Renal cortical epithelial cell (primary cell): ENCODE data around the gene CYP4A22. TPM values are rescaled to one million over a fixed set of nuclear protein-coding genes. Genes with fewer than 3 reads are reported as not detected.
"Not testable (repeated sequence)": the region's sequence is repeated elsewhere in the genome, so short reads cannot be mapped to it uniquely, and the experiment has no call there.

Source experiments
- DNase-seq: peaks from one replicate; pipeline ENCODE4 v3.0.0-alpha.2; 2011; ENCODE audit warnings: low read depth
- total RNA-seq: library from RNA; depleted of rRNA; stranded (reverse); fragments of >200 nt; gene quantifications from 2 replicates; pipeline ENCODE4 v1.2.3, GENCODE V29; 2014

CYP4A22 gene
- total RNA-seq, 1 donor from 2014 or later: not detected

GRCh38 chr1:47157957-47158356 is 20.7 kb downstream of the CYP4A22 start:
- not testable (repeated sequence) for DNase-seq

DNA sequence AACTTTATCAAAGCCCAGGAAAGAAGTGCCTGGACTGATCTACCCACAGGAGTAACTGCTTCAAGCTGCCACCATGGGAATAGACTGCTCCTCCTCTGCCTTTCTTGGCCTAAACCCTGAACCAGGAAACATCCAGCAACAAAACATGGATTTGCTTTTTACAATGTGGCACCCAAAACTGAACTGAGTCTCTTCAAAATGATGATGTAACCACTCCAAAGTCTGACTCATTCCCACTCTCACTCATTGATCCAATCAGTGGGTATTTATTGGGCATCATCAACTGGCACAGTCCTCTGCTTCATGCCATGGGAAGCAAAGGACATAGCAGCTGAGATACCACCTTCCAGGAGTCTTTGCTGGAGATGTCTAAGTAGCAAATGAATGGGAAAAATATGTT is 23.5 kb downstream of the CYP4A22 start:
- DNase-seq: peak; percentile 38

- peak; percentile 63 for DNase-seq
Observed at GRCh38 chr1:47161298-47162040, 24.2 kb downstream of the CYP4A22 start.

DNA sequence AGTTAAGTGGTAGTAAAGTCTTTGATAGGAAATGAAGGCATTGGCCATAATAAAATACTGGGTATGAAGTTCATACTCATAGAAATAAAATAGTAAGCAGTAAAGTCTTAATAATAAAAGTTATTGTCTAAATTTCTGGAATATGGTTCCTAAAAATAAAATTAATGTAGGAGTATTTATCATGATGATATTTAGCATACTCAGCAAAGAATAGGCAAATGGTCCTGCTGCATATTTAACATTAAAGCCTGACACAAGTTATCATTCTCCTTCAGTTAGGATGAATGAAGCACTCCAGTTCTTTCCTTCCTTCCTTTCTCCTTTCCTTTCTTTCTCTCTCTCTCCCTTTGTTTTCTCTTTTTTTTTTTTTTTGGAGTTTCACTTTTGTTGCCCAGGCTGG is 27.3 kb downstream of the CYP4A22 start:
- no peak for DNase-seq

GRCh38 chr1:47172782-47173181 is 35.5 kb downstream of the CYP4A22 start:
- no peak for DNase-seq

GRCh38 chr1:47174656-47175020 is 37.4 kb downstream of the CYP4A22 start:
- DNase-seq: no peak

GRCh38 chr1:47175227-47175934 is 38.1 kb downstream of the CYP4A22 start:
- DNase-seq: peak; percentile 57

DNA sequence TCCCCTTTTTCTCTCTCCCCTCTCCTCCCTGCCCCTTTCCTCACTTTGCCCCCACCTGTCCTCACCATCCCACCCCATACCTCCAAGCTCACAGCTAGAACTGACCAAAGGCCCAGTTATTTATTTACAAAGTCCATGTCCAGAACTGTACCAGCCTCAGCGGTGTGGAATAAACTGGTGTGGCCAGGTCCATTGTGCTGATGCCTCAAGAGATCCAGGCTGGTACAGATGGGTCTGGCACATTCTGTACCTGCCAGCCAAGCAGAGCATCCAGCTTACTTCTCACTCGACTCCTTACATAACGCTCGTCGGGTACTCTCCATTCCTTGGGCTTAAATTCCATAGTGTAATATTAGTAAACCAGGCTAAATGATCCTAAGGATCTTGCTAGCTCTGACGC is 40.8 kb downstream of the CYP4A22 start:
- DNase-seq: no peak

- no peak for DNase-seq
Observed at GRCh38 chr1:47178654-47179016, 41.4 kb downstream of the CYP4A22 start.

DNA sequence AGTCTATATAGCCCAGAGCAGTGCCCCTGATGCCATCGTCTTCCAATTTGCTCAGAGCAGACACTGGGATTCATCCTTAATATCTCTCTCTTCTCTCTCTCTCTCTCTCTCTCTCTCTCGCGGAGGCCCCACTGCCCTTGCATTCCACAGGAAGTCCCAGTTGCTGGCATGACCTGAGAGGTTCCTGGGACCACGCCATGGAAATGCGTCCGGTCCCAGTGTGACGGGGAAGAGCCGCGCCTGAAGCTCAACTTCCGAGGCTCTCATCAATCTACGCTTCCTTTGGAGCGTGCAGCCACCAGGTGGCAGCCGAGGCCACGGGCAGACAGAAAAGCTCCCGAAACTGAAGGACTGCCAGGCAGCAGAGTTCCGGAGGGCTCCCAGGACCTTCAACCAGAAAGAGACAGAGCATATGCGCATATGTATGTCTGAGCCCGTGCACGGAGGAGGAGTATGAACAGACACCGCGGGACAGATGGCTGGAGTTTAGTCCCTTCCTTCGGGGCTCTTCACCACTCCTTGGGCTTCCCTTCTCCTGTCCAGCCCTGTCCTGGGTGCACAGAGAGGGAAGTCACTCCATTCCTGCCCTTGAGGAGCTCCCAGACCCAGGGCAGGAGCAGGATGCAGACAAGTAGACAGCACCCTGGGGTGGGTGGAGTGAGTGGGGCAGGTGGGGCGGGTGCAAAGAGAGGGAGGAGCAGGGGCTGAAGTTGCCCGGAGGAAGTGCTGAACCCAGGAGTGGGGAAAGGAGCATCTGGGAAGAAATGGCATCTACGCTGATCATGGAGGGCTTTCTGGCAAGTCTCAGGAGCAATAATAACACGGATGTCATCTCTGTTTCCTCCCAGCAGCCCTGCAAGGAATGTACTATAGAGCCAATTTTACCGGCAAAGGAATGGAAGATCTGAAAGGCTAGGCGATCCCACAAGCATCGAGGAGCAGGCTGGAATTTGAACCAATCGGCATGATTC is 42.1 kb downstream of the CYP4A22 start:
- peak; percentile 88 for DNase-seq

DNA sequence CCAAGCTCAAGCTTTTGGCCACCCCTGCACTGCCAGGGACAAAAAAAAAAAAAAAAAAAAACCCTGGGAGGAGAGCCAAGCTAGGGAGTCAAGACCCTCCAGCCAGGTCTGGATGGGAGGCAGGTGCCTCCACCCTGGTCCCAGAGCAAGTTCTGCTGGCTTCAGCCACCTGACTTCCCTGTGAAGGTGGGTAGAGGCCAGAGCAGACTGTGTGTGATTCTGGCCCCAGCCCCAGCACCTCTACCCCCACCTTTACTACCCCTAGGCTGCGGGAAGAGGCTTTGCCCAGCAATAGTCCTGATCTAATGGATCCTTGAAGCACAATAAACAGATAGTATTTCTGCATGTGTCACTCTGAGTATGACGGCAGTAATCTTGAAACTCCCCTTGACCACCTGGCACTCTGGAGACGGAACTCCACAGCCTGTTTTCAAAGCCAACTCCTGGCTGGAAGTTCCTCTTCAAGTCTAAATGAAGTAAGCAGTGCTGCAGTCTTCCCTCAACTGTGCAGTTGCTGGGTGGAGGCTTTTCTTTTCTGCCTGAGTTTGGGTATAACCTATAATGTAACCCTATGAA is 42.8 kb downstream of the CYP4A22 start:
- DNase-seq: peak; percentile 32

DNA sequence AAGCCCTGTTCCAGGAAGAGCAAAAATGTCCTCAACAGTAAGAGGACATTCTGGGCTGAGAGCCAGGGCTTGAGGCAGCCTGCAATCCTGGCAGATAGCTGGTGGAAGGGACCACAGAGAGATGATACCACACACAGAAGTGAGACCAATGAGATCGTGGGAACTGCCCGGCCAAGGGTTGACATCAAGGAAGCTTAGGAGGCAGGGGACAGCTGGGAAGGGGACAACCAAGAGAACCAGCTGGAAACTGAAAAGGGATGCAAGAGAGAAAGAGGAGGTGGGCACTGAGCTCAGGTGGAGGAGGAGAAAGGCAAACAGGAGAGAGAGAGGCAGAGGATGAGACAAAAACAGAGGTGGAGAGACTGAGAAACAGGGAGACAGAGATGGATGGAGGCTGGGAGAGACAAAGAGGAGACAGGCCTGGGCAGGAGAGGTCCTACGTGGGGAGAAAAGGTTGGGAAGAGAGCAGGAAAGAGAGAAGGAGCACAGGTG is 43.4 kb downstream of the CYP4A22 start:
- peak; percentile 63 for DNase-seq

DNA sequence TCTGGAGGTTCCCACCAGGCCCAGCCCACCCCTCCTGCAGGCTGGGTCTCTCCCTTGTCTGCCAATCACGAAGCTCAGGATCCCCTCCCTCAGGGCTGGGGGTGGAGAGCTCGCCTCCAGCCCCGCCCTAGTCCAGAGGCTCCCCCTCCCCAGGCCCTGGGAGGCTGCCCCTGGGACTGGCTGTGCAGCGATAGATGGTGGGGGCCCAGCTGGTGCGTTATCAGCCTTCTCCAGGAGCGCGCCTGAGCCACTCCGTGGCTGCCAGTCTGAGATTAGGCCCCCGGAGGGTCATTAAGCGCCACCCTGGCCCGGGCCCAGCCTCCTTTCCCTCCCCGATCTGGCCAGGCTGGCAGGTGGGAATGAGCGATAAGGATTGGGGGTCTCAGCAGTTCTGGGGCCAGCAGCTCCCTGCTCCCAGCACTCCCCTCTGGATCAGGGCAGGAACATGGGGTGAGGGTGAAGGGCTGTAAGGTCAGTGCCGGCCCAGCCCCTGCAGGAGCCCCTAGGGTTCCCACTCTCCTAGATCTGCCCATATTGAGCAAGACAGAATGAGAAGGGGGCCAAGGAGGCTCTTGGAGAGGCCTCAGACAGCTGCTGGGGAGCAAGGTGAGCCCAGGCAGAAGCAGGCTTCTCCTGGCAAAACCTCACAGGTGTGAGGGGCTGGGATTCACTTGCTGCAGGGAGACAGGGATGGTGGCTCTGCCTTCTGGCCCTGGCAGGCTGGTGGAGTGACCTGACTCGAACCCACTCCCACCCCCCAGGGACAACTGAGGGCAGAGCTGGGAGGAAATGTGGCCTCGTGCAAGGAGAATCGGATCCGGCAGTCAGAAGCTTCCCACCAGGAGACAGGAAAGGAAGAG is 44.1 kb downstream of the CYP4A22 start:
- no peak for DNase-seq

GRCh38 chr1:47181955-47182675 is 44.9 kb downstream of the CYP4A22 start:
- DNase-seq: peak; percentile 98

- DNase-seq: no peak
Observed at GRCh38 chr1:47182676-47183235, 45.5 kb downstream of the CYP4A22 start.

GRCh38 chr1:47183308-47184089 is 46.3 kb downstream of the CYP4A22 start:
- no peak for DNase-seq

DNA sequence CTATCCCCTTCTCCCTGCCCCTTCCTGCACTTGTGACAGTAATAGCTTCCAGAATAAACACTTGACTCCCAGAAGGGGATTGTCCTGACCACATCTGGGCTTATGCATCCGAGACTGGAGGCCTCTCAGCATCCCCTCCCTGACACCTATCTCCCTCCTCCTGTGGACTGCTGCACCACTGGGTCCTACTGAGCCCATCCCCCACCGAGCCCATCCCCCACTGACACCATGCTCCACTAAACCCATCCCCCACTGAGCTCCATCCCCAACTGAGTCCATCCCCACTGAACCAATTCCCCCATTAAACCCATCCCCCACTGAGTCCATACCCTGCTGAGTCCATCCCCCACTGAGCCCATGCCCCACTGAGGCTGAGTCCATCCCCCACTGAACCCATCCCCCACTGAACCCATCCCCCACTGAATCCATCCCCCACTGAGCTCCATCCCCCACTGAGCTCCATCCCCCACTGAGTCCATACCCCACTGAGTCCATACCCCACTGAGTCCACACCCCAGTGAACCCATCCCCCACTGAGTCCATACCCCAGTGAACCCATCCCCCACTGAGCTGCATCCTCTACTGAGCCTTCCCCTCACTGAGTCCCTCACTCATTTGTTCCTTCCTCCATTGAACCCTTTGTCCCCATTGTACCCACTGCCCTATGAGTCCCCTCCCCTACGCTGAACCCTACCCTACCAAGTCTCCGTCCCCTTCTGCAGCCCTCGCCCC is 47.0 kb downstream of the CYP4A22 start:
- DNase-seq: peak; percentile 94
